Naive thymus-derived CD8-positive, alpha-beta T cell (primary cell): ENCODE data around the gene CYB561D2. TPM values are rescaled to one million over a fixed set of nuclear protein-coding genes. Genes with fewer than 3 reads are reported as not detected.
A peak's percentile ranks its signal among the peaks of the same experiment; 100 is the strongest.
"Not testable (repeated sequence)": the region's sequence is repeated elsewhere in the genome, so short reads cannot be mapped to it uniquely, and the experiment has no call there.

Source experiments
- ATAC-seq, 2 donors: fragments of 150-1000 bp; cut with Tn5 transposase in 1 of 2; sonication (Bioruptor Pico), chemical (Tn5 transposase) in 1 of 2; 1 replicate in 1 of 2; 2 replicates in 1 of 2; pipeline ENCODE4 v1.10.0; 2021; ENCODE audit warnings: mild to moderate bottlenecking in 2 of 2, moderate library complexity in 2 of 2
- POLR2A ChIA-PET: fragments of 350-600 bp; sonication (Branson Sonifier 250); formaldehyde crosslinking; loops from one replicate; lab custom pipeline; 2021; ENCODE audit warnings: antibody characterized with exemption; lab: Charles Lee
- DNase-seq, 10 donors: peaks; one replicate each; pipeline versions ENCODE4 v3.0.0 to v3.0.0-alpha.2; 2020 to 2022
- H3K27ac Mint-ChIP-seq, 10 donors: one replicate each; pipeline ENCODE4 v1.8.0; 2020 to 2022; ENCODE audit warnings: mild to moderate bottlenecking in 10 of 10, mixed read lengths in 10 of 10, moderate library complexity in 4 of 10, inconsistent platforms in 1 of 10
- H3K27me3 Mint-ChIP-seq, 5 donors: one replicate each; pipeline ENCODE4 v1.8.0; 2021 to 2022; ENCODE audit warnings: mixed read lengths in 5 of 5
- H3K36me3 Mint-ChIP-seq, 3 donors: one replicate each; pipeline ENCODE4 v1.8.0; 2020 to 2022; ENCODE audit warnings: mixed read lengths in 3 of 3, mild to moderate bottlenecking in 2 of 3, inconsistent platforms in 1 of 3
- H3K4me1 Mint-ChIP-seq, 4 donors: one replicate each; pipeline ENCODE4 v1.8.0; 2021 to 2022; ENCODE audit warnings: mixed read lengths in 4 of 4
- H3K4me3 Mint-ChIP-seq, 10 donors: one replicate each; pipeline ENCODE4 v1.8.0; 2020 to 2022; ENCODE audit warnings: mild to moderate bottlenecking in 10 of 10, mixed read lengths in 10 of 10, moderate library complexity in 6 of 10, inconsistent platforms in 1 of 10
- H3K9me3 Mint-ChIP-seq, 9 donors: one replicate each; pipeline ENCODE4 v1.8.0; 2020 to 2022; ENCODE audit warnings: mixed read lengths in 9 of 9, mild to moderate bottlenecking in 3 of 9, inconsistent platforms in 1 of 9, moderate library complexity in 1 of 9
- polyA plus RNA-seq, 3 donors: library from polyadenylated mRNA; unstranded; fragments of 300-500 nt; fragmentation: Illumina TruSeq; gene quantifications; one replicate each; pipeline ENCODE4 v1.2.3, GENCODE V29; 2021
- total RNA-seq, 8 experiments: library from RNA in 2 of 8; stranded (reverse) in 2 of 8; gene quantifications; one replicate each; pipeline ENCODE4 v1.2.3 and lab custom pipeline; 2021 to 2026

Gene CYB561D2
- 10 to 100 TPM; 29.7 to 34.5 TPM for total RNA-seq
- polyA plus RNA-seq = 10 to 100 TPM; 45.5 to 48.2 (median 47.7) TPM
- total RNA-seq (lab: John Stamatoyannopoulos, UW) = 9.8 to 18.2 (median 14.4) reads per million in 6 experiments

- Mint-ChIP-seq H3K27ac (peak within 1 kb of the TSS; percentile 98 to 100 (median 99)), H3K36me3 (peaks cover 0 to 40% (median 6%) of the 10 kb centered on the region in 3 donors), H3K27me3 (no peaks in the 10 kb centered on the region), H3K4me3 (peak within 1 kb of the TSS; percentile 94 to 99 (median 97)), H3K4me1 (peaks cover 34 to 82% (median 68%) of the 10 kb centered on the region in 4 donors), H3K9me3 (no peaks in the 10 kb centered on the region)
- POLR2A ChIA-PET = interaction anchor here (0.5 to 11.6 kb wide), 22 partner anchors 9 to 1355 kb away, joined by 3 to 318 read pairs (median 4); partner anchors contain the start of genes C3orf18, CISH, DCAF1 and HEMK1
- peak; percentile 89 to 90 for ATAC-seq
- DNase-seq = peak; percentile 97 to 99 (median 99)
These were observed at the start of gene CYB561D2, which contains the start of gene NPRL2 for GRCh38 chr3:50350527-50351322. Gene CYB561D2, plus strand, starts transcription at chr3:50350862. Its CDS starts 572 bp downstream, at chr3:50351434. Gene NPRL2, minus strand, starts transcription at chr3:50350775. Its CDS starts 123 bp downstream, at chr3:50350652.

DNA sequence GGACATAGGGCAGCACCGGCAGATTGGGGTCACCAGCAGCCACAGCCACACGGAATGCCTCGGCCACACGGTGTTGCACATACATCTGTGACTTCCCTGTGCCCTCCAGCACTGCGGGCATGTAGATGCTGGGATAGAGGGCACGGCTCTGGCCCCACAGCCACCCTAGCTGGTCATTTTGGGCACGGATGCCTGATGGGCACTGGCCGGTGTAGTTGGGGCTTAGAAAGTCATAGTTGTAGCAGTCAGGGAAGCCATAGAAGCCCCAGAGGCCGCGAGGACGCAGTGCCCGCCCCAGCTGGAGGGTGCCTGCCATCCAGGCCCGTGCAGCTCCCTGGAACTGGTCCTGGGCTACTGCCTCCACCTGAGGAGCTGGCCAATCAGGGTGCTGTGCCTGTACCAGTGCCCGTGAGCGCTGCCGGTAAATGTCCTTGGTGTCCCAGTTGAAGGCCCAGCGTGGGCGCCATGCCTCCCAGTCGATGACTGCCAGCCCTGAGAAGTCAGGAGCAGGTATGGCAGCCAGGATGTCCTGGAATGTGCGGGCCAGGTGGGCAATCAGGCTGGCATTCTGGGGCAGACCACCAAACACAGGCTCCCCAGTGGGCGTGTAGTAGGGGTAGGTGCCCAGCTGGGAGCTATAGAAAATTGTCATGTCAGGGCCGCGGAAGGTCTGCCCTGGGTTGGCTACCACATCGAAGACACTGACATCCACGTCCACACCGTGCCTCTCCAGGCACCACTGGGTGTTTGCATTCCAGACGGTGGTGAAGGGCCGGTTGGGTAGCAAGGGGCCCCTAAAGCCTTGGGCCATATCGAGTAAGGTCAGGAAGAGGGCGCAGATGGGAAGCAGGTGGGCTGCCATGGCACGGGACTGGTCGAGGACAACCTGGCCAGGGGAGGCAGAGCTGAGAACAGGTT, 48.3 kb upstream of the CYB561D2 start:
- no peak for ATAC-seq
- no peaks in the 10 kb centered on the region for H3K27me3 Mint-ChIP-seq
- no peak for DNase-seq
- peak overlapping the region in 9 of 10 donors; percentile 27 to 80 (median 43) for H3K27ac Mint-ChIP-seq
- no peaks in the 10 kb centered on the region for H3K9me3 Mint-ChIP-seq
- H3K4me1 Mint-ChIP-seq = peaks cover 15 to 41% (median 35%) of the 10 kb centered on the region in 4 donors
- H3K4me3 Mint-ChIP-seq = peak overlapping the region in 2 of 10 donors; percentile 10 to 28
- peaks cover 0 to 2% (median 0%) of the 10 kb centered on the region in 3 donors for H3K36me3 Mint-ChIP-seq
- POLR2A ChIA-PET = interaction anchor here (1.5 to 2.3 kb wide), 3 partner anchors 10 to 48 kb away, joined by 3 to 7 read pairs (median 6); partner anchors contain the start of genes CYB561D2, IFRD2 and NPRL2

GRCh38 chr3:50303013-50303815, 47.4 kb upstream of the CYB561D2 start, which contains the start of gene HYAL1:
Gene HYAL1, minus strand, starts transcription at chr3:50303574. Its CDS starts 618 bp downstream, at chr3:50302956.
- no peak within 1 kb of the TSS for H3K4me3 Mint-ChIP-seq
- POLR2A ChIA-PET = interaction anchor here (1.5 kb wide), 1 partner anchor 11 kb away, joined by 3 read pairs; the partner anchor contains the start of gene IFRD2
- ATAC-seq (no peak), DNase-seq (no peak)
- H3K27ac Mint-ChIP-seq = peak within 1 kb of the TSS in 4 of 10 donors; percentile 27 to 56 (median 38)
- peaks cover 12 to 32% (median 28%) of the 10 kb centered on the region in 4 donors for H3K4me1 Mint-ChIP-seq
- no peaks in the 10 kb centered on the region for H3K9me3 Mint-ChIP-seq
- no peaks in the 10 kb centered on the region for H3K27me3 Mint-ChIP-seq
- peaks cover 0 to 2% (median 0%) of the 10 kb centered on the region in 3 donors for H3K36me3 Mint-ChIP-seq

GRCh38 chr3:50304601-50305000, 46.1 kb upstream of the CYB561D2 start:
- POLR2A ChIA-PET = no interaction called here
- H3K36me3 Mint-ChIP-seq = peaks cover 0 to 2% (median 0%) of the 10 kb centered on the region in 3 donors
- DNase-seq = no peak
- no peak for ATAC-seq
- no peaks in the 10 kb centered on the region for H3K9me3 Mint-ChIP-seq
- no peak overlapping the region for H3K4me3 Mint-ChIP-seq
- no peaks in the 10 kb centered on the region for H3K27me3 Mint-ChIP-seq
- H3K4me1 Mint-ChIP-seq = peaks cover 7 to 25% (median 16%) of the 10 kb centered on the region in 4 donors
- H3K27ac Mint-ChIP-seq = peak overlapping the region in 4 of 10 donors; percentile 0 to 43 (median 24)

DNA sequence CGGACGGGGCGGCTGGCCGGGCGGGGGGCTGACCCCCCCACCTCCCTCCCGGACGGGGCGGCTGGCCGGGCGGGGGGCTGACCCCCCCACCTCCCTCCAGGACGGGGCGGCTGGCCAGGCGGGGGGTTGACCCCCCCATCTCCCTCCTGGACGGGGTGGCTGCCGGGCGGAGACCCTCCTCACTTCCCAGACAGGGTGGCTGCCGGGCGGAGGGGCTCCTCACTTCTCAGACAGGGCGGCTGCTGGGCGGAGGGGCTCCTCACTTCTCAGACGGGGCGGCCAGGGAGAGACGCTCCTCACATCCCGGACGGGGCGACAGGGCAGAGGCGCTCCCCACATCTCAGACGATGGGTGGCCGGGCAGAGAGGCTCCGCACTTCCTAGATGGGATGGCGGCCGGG, 38.6 kb upstream of the CYB561D2 start:
- H3K27me3 Mint-ChIP-seq, ATAC-seq, H3K27ac Mint-ChIP-seq, H3K36me3 Mint-ChIP-seq, H3K9me3 Mint-ChIP-seq, H3K4me3 Mint-ChIP-seq, DNase-seq, POLR2A ChIA-PET: not testable (repeated sequence)
- peaks cover 9 to 19% (median 15%) of the 10 kb centered on the region in 4 donors for H3K4me1 Mint-ChIP-seq

- H3K27me3 Mint-ChIP-seq = no peaks in the 10 kb centered on the region
- H3K27ac Mint-ChIP-seq = peak overlapping the region in 6 of 10 donors; percentile 5 to 65 (median 45)
- ATAC-seq = no peak
- POLR2A ChIA-PET = interaction anchor here (1.5 to 4.7 kb wide), 2 partner anchors 15 to 22 kb away, joined by 4 to 27 read pairs; partner anchors contain the start of genes HYAL3 and NAA80
- peaks cover 13 to 31% (median 27%) of the 10 kb centered on the region in 4 donors for H3K4me1 Mint-ChIP-seq
- no peak for DNase-seq
- H3K9me3 Mint-ChIP-seq = no peaks in the 10 kb centered on the region
- H3K36me3 Mint-ChIP-seq = no peaks in the 10 kb centered on the region
- no peak overlapping the region for H3K4me3 Mint-ChIP-seq
These were observed 36.3 kb upstream of the CYB561D2 start for GRCh38 chr3:50314342-50314741.

GRCh38 chr3:50314816-50315215, 35.8 kb upstream of the CYB561D2 start:
- Mint-ChIP-seq H3K9me3 (no peaks in the 10 kb centered on the region), H3K27ac (peak overlapping the region in 2 of 10 donors; percentile 49 to 63), H3K27me3 (no peaks in the 10 kb centered on the region), H3K4me1 (peaks cover 16 to 36% (median 30%) of the 10 kb centered on the region in 4 donors), H3K36me3 (no peaks in the 10 kb centered on the region), H3K4me3 (no peak overlapping the region)
- ATAC-seq = no peak
- no peak for DNase-seq
- POLR2A ChIA-PET = interaction anchor here (1.5 to 4.7 kb wide), 2 partner anchors 15 to 22 kb away, joined by 4 to 27 read pairs; partner anchors contain the start of genes HYAL3 and NAA80

- Mint-ChIP-seq H3K36me3 (no peaks in the 10 kb centered on the region), H3K27ac (peak overlapping the region; percentile 67 to 94 (median 86)), H3K4me1 (peaks cover 19 to 48% (median 40%) of the 10 kb centered on the region in 4 donors), H3K9me3 (no peaks in the 10 kb centered on the region), H3K4me3 (peak overlapping the region; percentile 7 to 84 (median 65)), H3K27me3 (no peaks in the 10 kb centered on the region)
- POLR2A ChIA-PET = interaction anchor here (0.6 to 4.7 kb wide), 3 partner anchors 17 to 83 kb away, joined by 3 to 27 read pairs (median 9); partner anchors contain the start of genes HYAL3, IFRD2 and NAA80
- DNase-seq (peak in 8 of 10 donors; percentile 24 to 79 (median 41)), ATAC-seq (peak; percentile 67 to 68)
These were observed 33.9 kb upstream of the CYB561D2 start for GRCh38 chr3:50316657-50317242.

DNA sequence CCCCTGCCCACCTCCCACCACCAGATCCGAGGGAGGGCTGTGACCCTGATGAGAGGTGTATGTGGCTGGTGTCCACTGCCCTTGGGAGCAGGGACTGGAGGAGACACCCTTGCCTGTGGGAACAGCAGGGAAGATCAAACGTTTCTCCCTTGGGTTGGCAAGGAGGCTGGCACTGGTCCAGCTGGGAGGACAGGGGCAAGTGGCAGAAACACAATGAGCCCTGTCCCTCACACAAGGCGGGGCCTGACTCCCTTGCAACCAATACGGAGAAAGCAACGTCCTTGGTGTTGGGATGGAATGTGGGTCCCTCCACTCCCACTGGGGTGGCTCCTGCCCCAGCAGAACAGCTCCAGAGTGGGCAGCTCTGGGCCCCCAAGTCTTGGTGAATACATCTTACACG, 33.4 kb upstream of the CYB561D2 start:
- Mint-ChIP-seq H3K27me3 (no peaks in the 10 kb centered on the region), H3K9me3 (no peaks in the 10 kb centered on the region), H3K27ac (peak overlapping the region in 2 of 10 donors; percentile 91 to 93), H3K36me3 (no peaks in the 10 kb centered on the region), H3K4me1 (peaks cover 19 to 51% (median 40%) of the 10 kb centered on the region in 4 donors), H3K4me3 (peak overlapping the region in 1 of 10 donors; percentile 84)
- ATAC-seq (no peak), DNase-seq (no peak)
- POLR2A ChIA-PET = interaction anchor here (0.6 to 4.7 kb wide), 6 partner anchors 11 to 84 kb away, joined by 3 to 27 read pairs (median 6); partner anchors contain the start of genes HYAL3, IFRD2, NAA80 and TUSC2

- H3K36me3 Mint-ChIP-seq = no peaks in the 10 kb centered on the region
- H3K4me1 Mint-ChIP-seq = peaks cover 19 to 55% (median 43%) of the 10 kb centered on the region in 4 donors
- no peak for DNase-seq
- peak overlapping the region in 4 of 10 donors; percentile 9 to 95 (median 52) for H3K4me3 Mint-ChIP-seq
- peak overlapping the region in 1 of 10 donors; percentile 49 for H3K27ac Mint-ChIP-seq
- no peak for ATAC-seq
- POLR2A ChIA-PET = interaction anchor here (0.8 to 4.7 kb wide), 6 partner anchors 10 to 26 kb away, joined by 3 to 27 read pairs (median 6); partner anchors contain the start of genes HYAL3, IFRD2, NAA80 and TUSC2
- no peaks in the 10 kb centered on the region for H3K27me3 Mint-ChIP-seq
- H3K9me3 Mint-ChIP-seq = no peaks in the 10 kb centered on the region
These were observed 32.5 kb upstream of the CYB561D2 start for GRCh38 chr3:50318163-50318562.
